NCI-H510A (cell line): ENCODE measurements around the gene OS9.

Experiments used
- DNase-seq: peaks from one replicate; lab custom pipeline; 2025; lab: John Stamatoyannopoulos, UW

OS9 gene

GRCh38 chr12:57722716-57723629, 29.0 kb downstream of the OS9 start:
- DNase-seq: no peak

- no peak for DNase-seq
Observed at GRCh38 chr12:57723630-57723962, 29.7 kb downstream of the OS9 start.

GRCh38 chr12:57724003-57724935, 30.3 kb downstream of the OS9 start:
- DNase-seq: no peak

- no peak for DNase-seq
Observed at GRCh38 chr12:57724936-57725740, 31.2 kb downstream of the OS9 start.

GRCh38 chr12:57725851-57726150, 31.9 kb downstream of the OS9 start:
- DNase-seq: no peak

GRCh38 chr12:57726151-57726883, 32.4 kb downstream of the OS9 start:
- peak; percentile 83 for DNase-seq

- DNase-seq: no peak
Observed at GRCh38 chr12:57726884-57727757, 33.2 kb downstream of the OS9 start.

GRCh38 chr12:57727758-57728395, 33.9 kb downstream of the OS9 start:
- DNase-seq: no peak

GRCh38 chr12:57729321-57729844, 35.5 kb downstream of the OS9 start:
- no peak for DNase-seq

- no peak for DNase-seq
Observed at GRCh38 chr12:57730336-57731067, 36.6 kb downstream of the OS9 start.

GRCh38 chr12:57731411-57732080, 37.6 kb downstream of the OS9 start:
- DNase-seq: no peak

- DNase-seq: no peak
Observed at GRCh38 chr12:57732270-57732669, 38.3 kb downstream of the OS9 start.

GRCh38 chr12:57732726-57733593, 39.0 kb downstream of the OS9 start:
- no peak for DNase-seq

GRCh38 chr12:57733928-57734327, 40.0 kb downstream of the OS9 start:
- DNase-seq: no peak

- DNase-seq: no peak
Observed at GRCh38 chr12:57734591-57734990, 40.7 kb downstream of the OS9 start.

- DNase-seq: peak; percentile 31
Observed at GRCh38 chr12:57735198-57735855, 41.4 kb downstream of the OS9 start.
